K562 treated with DMSO at 1 percent for 12 hours (cell line): ENCODE results near the gene CLEC14A. TPM values are rescaled to one million over a fixed set of nuclear protein-coding genes. Genes with fewer than 3 reads are reported as not detected.

Experiments
- total RNA-seq: library from RNA; unstranded; fragments of 300-600 nt; gene quantifications from 2 replicates; pipeline ENCODE4 v1.2.3, GENCODE V29; 2022; ENCODE audit not compliant: insufficient read depth

CLEC14A gene, protein sequence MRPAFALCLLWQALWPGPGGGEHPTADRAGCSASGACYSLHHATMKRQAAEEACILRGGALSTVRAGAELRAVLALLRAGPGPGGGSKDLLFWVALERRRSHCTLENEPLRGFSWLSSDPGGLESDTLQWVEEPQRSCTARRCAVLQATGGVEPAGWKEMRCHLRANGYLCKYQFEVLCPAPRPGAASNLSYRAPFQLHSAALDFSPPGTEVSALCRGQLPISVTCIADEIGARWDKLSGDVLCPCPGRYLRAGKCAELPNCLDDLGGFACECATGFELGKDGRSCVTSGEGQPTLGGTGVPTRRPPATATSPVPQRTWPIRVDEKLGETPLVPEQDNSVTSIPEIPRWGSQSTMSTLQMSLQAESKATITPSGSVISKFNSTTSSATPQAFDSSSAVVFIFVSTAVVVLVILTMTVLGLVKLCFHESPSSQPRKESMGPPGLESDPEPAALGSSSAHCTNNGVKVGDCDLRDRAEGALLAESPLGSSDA
- total RNA-seq: not detected in 2 replicates

GRCh38 chr14:38255673-38256532 is at the start of gene CLEC14A:
Gene CLEC14A (minus strand): TSS chr14:38256093. CDS start chr14:38256022, 71 bp downstream.

DNA sequence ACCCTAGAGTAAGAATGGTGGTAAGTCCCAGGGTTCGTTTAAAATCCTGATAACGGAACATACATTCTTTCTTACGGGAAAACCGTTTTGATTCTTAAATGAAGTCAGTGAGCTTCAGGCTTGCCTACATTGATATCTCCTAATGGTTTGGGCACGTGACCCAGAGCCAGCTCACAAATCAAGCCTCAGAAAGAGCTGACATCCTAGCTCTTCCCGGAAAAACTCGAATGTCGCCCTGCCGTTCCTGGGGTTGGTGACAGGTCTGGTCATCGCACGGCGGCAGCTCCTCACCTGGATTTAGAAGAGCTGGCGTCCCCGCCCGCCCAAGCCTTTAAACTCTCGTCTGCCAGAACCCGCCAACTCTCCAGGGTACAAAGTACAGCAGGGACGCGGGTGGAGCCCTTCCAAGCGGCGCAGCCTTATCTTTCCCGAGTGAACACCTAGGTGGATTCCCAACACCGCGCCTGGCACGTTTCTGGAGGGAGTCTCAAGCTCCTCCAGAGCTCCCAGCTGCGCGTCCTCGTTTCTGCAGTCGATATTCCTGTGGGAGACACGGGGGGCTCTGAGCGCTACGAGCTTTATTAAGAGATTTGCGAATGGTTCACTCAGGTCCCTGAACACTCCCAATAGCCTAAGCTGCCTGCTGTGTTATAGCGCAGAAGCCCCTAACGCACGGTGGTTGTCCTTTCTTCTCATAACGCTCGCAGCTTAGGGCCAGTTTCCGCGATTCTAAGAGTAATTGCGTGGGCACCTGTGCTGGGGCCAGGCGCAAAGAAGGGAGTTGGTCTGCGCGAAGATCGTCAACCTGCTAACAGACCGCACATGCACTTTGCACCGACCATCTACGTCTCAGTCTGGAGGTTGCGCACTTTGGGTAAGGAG is 47.9 kb downstream of the CLEC14A start, which contains the start of gene SSTR1:
Gene SSTR1, plus strand, starts transcription at position 169 of the 882 bp plus-strand sequence. CDS start 1,486 bp downstream, outside the sequence.

Other genes with a start within 250 kb of the CLEC14A start
- not detected in 2 replicates for gene SSTR1, start 48.2 kb downstream of the CLEC14A start, total RNA-seq